GM23338 (cell line): ENCODE data around the gene POLK. TPM values are rescaled to one million over a fixed set of nuclear protein-coding genes. Genes with fewer than 3 reads are reported as not detected.
A peak's percentile ranks its signal among the peaks of the same experiment; 100 is the strongest.

Experiments used
- ATAC-seq: fragments of 200-7000 bp; cut with Tn5 transposase; 3 replicates; pipeline ENCODE4 v1.9.1; 2020
- DNase-seq: peaks from one replicate; pipeline ENCODE4 v3.0.0-alpha.2; 2015; ENCODE audit warnings: low spot score
- H2AFZ ChIP-seq: fragments of 200-600 bp; sonication (generic); 2 replicates; pipeline ENCODE4 v1.8.0; 2016; ENCODE audit warnings: antibody characterized with exemption, mild to moderate bottlenecking, moderate library complexity
- H3F3A ChIP-seq: fragments of 200-600 bp; sonication (generic); replicated peaks from 2 replicates; pipeline ENCODE4 v1.8.0; 2017; ENCODE audit warnings: antibody characterized with exemption, mixed run types, low read depth
- H3K27ac ChIP-seq: fragments of 200-600 bp; sonication (generic); 2 replicates; pipeline ENCODE4 v1.6.1; 2016; ENCODE audit warnings: low read depth
- H3K27me3 ChIP-seq: fragments of 200-600 bp; sonication (generic); 2 replicates; pipeline ENCODE4 v1.8.0; 2016; ENCODE audit warnings: mild to moderate bottlenecking, mixed run types, moderate library complexity; ENCODE audit not compliant: insufficient read depth
- H3K36me3 ChIP-seq: fragments of 200-600 bp; sonication (generic); 2 replicates; pipeline ENCODE4 v1.8.0; 2016; ENCODE audit warnings: mild to moderate bottlenecking; ENCODE audit not compliant: insufficient read depth
- H3K4me1 ChIP-seq: fragments of 200-600 bp; sonication (generic); 2 replicates; pipeline ENCODE4 v1.8.0; 2016; ENCODE audit warnings: mild to moderate bottlenecking, moderate library complexity; ENCODE audit not compliant: insufficient read depth
- H3K4me2 ChIP-seq: fragments of 200-600 bp; sonication (generic); 2 replicates; pipeline ENCODE4 v1.7.1; 2017; ENCODE audit warnings: mixed run types
- H3K4me3 ChIP-seq: fragments of 200-600 bp; sonication (generic); 2 replicates; pipeline ENCODE4 v1.6.1; 2016; ENCODE audit warnings: mixed run types
- H3K79me2 ChIP-seq: fragments of 200-600 bp; sonication (generic); replicated peaks from 2 replicates; pipeline ENCODE4 v1.8.0; 2017; ENCODE audit warnings: mild to moderate bottlenecking; ENCODE audit not compliant: insufficient read depth
- H3K9me2 ChIP-seq: fragments of 200-600 bp; sonication (generic); 2 replicates; pipeline ENCODE4 v1.8.0; 2017; ENCODE audit not compliant: insufficient read depth
- H4K20me1 ChIP-seq: fragments of 200-600 bp; sonication (generic); replicated peaks from 2 replicates; pipeline ENCODE4 v1.8.0; 2017; ENCODE audit warnings: mild to moderate bottlenecking; ENCODE audit not compliant: insufficient read depth
- H3K27ac Mint-ChIP-seq: 2 replicates; pipeline ENCODE4 v1.8.0; 2020; ENCODE audit warnings: inconsistent platforms, mild to moderate bottlenecking, moderate library complexity, mixed read lengths
- H3K27me3 Mint-ChIP-seq: 3 replicates; pipeline ENCODE4 v1.8.0; 2022; ENCODE audit warnings: low read depth, mild to moderate bottlenecking, moderate library complexity, mixed read lengths, inconsistent platforms; ENCODE audit not compliant: insufficient read depth, poor library complexity
- H3K36me3 Mint-ChIP-seq: 3 replicates; pipeline ENCODE4 v1.8.0; 2021; ENCODE audit warnings: low read depth, mild to moderate bottlenecking, inconsistent platforms, moderate library complexity, mixed read lengths
- H3K4me1 Mint-ChIP-seq: 3 replicates; pipeline ENCODE4 v1.8.0; 2020; ENCODE audit warnings: mild to moderate bottlenecking, inconsistent platforms, mixed read lengths
- H3K4me3 Mint-ChIP-seq: 3 replicates; pipeline ENCODE4 v1.8.0; 2021; ENCODE audit warnings: moderate library complexity, mild to moderate bottlenecking, inconsistent platforms, mixed read lengths
- H3K9me3 Mint-ChIP-seq: 3 replicates; pipeline ENCODE4 v1.8.0; 2020; ENCODE audit warnings: moderate library complexity, mild to moderate bottlenecking, inconsistent platforms, mixed read lengths
- CREB1 ChIP-seq: fragments of 250-450 bp; sonication (Bioruptor Pico); IDR thresholded peaks from 2 replicates; pipeline ENCODE4 v1.5.0; 2020; ENCODE audit warnings: low read depth, mild to moderate bottlenecking, moderate library complexity
- EZH2 ChIP-seq: fragments of 200-600 bp; sonication (generic); IDR thresholded peaks from one replicate; pipeline ENCODE4 v1.8.0; 2017; ENCODE audit warnings: antibody characterized with exemption, mild to moderate bottlenecking, low read depth; ENCODE audit not compliant: unreplicated experiment
- EZH2phosphoT487 ChIP-seq: fragments of 200-600 bp; sonication (generic); IDR thresholded peaks from one replicate; pipeline ENCODE4 v1.8.1; 2018; ENCODE audit warnings: antibody characterized with exemption; ENCODE audit not compliant: unreplicated experiment
- JUNB ChIP-seq: IDR thresholded peaks from one replicate; pipeline ENCODE4 v1.6.1; 2016; ENCODE audit warnings: antibody characterized with exemption; ENCODE audit not compliant: unreplicated experiment
- NANOG ChIP-seq: IDR thresholded peaks from 2 replicates; pipeline ENCODE4 v1.6.1; 2016; ENCODE audit warnings: antibody characterized with exemption, borderline replicate concordance
- POLR2AphosphoS5 ChIP-seq: IDR thresholded peaks from 2 replicates; pipeline ENCODE4 v1.6.1; 2016; ENCODE audit warnings: antibody characterized with exemption, low read depth
- STAT1 ChIP-seq: IDR thresholded peaks from one replicate; pipeline ENCODE4 v1.6.1; 2016; ENCODE audit warnings: antibody characterized with exemption; ENCODE audit not compliant: unreplicated experiment
- ZNF114 ChIP-seq: fragments of 250-450 bp; sonication (Bioruptor Pico); IDR thresholded peaks from 2 replicates; pipeline ENCODE4 v1.5.0; 2020; ENCODE audit warnings: mild to moderate bottlenecking, moderate library complexity
- ZNF331 ChIP-seq: fragments of 250-450 bp; sonication (Bioruptor Pico); IDR thresholded peaks from 2 replicates; pipeline ENCODE4 v1.5.0; 2020; ENCODE audit warnings: low read depth, mild to moderate bottlenecking, moderate library complexity
- polyA plus RNA-seq: library from polyadenylated mRNA; unstranded; fragments of >200 nt; fragmentation: Nextera tagmentation; extraction: Ambion mirVana; gene quantifications from 2 replicates; pipeline ENCODE4 v1.2.1, GENCODE V29; 2016
- total RNA-seq: library from RNA; depleted of rRNA; stranded (reverse); fragments of >200 nt; shearing (Covaris generic); gene quantifications from 2 replicates; pipeline ENCODE4 v1.2.3, GENCODE V29; 2014
- TF ChIP-seq, protein P1 (sequence below), 2 experiments: fragments of 200-600 bp in 1 of 2; sonication (generic) in 1 of 2; conservative IDR thresholded peaks; 2 replicates each; pipeline versions ENCODE4 v1.5.1 to v1.6.1; 2016 to 2017; ENCODE audit warnings: antibody characterized with exemption in 2 of 2, low read depth in 2 of 2, mild to moderate bottlenecking in 2 of 2, moderate library complexity in 1 of 2
- TF ChIP-seq, protein P2 (sequence below): IDR thresholded peaks from one replicate; pipeline ENCODE4 v1.6.1; 2018; ENCODE audit warnings: antibody characterized with exemption; ENCODE audit not compliant: unreplicated experiment

The POLK gene
- total and polyA plus RNA-seq, 2 experiments from 2014 or later, result 6.3 to 14.5 TPM

DNA sequence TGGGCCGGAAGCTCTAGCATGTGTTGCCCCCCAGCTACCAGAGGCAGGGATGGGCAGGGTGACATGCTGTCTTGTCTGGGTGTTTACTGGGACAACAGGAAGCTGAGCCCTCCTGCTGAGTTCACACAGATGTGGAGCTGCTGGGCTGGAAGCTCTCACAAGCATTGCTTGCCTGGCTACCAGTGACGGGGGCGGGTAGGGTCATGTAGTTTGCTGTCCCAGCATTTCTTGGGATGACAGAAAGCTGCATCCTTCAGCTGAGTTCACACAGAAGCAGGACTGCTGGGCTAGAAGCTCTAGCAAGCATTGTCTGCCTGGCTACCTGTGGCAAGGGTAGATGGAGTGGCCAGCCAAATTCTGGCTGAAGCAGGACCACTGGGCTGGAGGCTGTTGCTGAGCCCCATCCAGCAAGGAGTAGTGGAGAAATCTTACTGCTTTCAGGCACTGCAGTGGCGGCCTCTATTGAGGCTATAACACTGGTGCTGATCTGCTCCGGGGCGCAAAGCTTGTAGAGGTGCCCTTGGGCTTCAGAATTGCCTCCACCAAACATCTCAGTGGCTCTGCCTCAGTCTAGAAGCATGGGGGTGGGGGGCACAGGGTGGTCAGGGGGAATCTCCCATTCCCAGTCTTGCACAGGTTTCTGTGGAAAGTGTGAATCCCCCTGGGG lies 25.1 kb downstream of the POLK start:
- peak; percentile 50 for DNase-seq

DNA sequence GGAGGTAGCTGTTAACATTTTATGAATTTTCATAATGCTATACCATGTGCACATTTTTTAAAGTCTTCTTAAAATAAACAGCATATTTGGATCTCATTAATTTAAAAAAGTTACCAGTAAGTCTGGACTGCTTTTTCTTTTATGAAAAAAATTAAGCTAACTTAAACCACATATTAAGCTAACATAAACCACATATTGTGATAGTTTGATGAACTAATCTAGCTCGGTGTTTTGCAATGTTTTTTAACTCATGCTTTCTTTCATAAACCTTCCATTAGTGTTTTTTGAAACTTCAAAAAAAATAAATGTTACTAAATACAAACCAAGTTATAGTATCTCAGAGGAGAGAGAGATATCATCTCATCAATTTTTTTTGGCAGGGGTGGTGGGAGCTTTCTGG lies 26.5 kb downstream of the POLK start:
- H3K79me2 ChIP-seq, result peaks cover 17% of the 10 kb centered on the region
- H3K4me2 ChIP-seq, result no peak overlapping the region
- DNase-seq, result no peak
- Mint-ChIP-seq H3K4me1 (peaks cover 8% of the 10 kb centered on the region; the same call in 2 of the 3 replicates), H3K36me3 (peaks cover 9% of the 10 kb centered on the region; the same call in 2 of the 3 replicates), H3K4me3 (no peak overlapping the region), H3K9me3 (peaks cover 14% of the 10 kb centered on the region; the same call in 2 of the 3 replicates), H3K27me3 (peaks cover 1% of the 10 kb centered on the region), H3K27ac (no peak overlapping the region)
- no peaks in the 10 kb centered on the region; the same call in 1 of the 2 replicates for H3K9me2 ChIP-seq
- no peaks in the 10 kb centered on the region for H3F3A ChIP-seq
- TF ChIP-seq STAT1, result no peak
- no peaks in the 10 kb centered on the region for H3K4me1 ChIP-seq
- no peak overlapping the region for H3K4me3 ChIP-seq
- H3K27ac ChIP-seq, result no peak overlapping the region
- no peak for ATAC-seq
- H2AFZ ChIP-seq, result no peak overlapping the region
- no peaks in the 10 kb centered on the region for H3K27me3 ChIP-seq
- peaks cover 5% of the 10 kb centered on the region; the same call in 1 of the 2 replicates for H4K20me1 ChIP-seq
- H3K36me3 ChIP-seq, result no peaks in the 10 kb centered on the region

More for the DNA sequence above, 25.1 kb downstream of the POLK start:
- Histone ChIP-seq H3K79me2 (peaks cover 26% of the 10 kb centered on the region), H3K27me3 (no peaks in the 10 kb centered on the region), H2AFZ (no peak overlapping the region), H3K4me3 (no peak overlapping the region), H3K27ac (no peak overlapping the region), H3K4me2 (no peak overlapping the region), H4K20me1 (peaks cover 9% of the 10 kb centered on the region; the same call in 1 of the 2 replicates), H3K9me2 (no peaks in the 10 kb centered on the region), H3F3A (no peaks in the 10 kb centered on the region), H3K4me1 (no peaks in the 10 kb centered on the region), H3K36me3 (no peaks in the 10 kb centered on the region)
- TF ChIP-seq EZH2phosphoT487 (no peak), POLR2AphosphoS5 (no peak), EZH2 (no peak)
- TF ChIP-seq, protein P1, sequence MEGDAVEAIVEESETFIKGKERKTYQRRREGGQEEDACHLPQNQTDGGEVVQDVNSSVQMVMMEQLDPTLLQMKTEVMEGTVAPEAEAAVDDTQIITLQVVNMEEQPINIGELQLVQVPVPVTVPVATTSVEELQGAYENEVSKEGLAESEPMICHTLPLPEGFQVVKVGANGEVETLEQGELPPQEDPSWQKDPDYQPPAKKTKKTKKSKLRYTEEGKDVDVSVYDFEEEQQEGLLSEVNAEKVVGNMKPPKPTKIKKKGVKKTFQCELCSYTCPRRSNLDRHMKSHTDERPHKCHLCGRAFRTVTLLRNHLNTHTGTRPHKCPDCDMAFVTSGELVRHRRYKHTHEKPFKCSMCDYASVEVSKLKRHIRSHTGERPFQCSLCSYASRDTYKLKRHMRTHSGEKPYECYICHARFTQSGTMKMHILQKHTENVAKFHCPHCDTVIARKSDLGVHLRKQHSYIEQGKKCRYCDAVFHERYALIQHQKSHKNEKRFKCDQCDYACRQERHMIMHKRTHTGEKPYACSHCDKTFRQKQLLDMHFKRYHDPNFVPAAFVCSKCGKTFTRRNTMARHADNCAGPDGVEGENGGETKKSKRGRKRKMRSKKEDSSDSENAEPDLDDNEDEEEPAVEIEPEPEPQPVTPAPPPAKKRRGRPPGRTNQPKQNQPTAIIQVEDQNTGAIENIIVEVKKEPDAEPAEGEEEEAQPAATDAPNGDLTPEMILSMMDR (conservative IDR thresholded peaks at IDR 0.05; ENCODE audit: low read depth in 2 of 2), result peak in 1 of 2 experiments; percentile 33; a peak in 1 of 4 replicates
- peak; percentile 80 for ATAC-seq
- peaks cover 17% of the 10 kb centered on the region; the same call in 2 of the 3 replicates for H3K9me3 Mint-ChIP-seq
- H3K4me1 Mint-ChIP-seq, result peaks cover 8% of the 10 kb centered on the region; the same call in 2 of the 3 replicates
- peaks cover 17% of the 10 kb centered on the region; the same call in 2 of the 3 replicates for H3K36me3 Mint-ChIP-seq
- no peak overlapping the region for H3K4me3 Mint-ChIP-seq
- H3K27me3 Mint-ChIP-seq, result peaks cover 1% of the 10 kb centered on the region
- H3K27ac Mint-ChIP-seq, result peak overlapping the region; percentile 6; the same call in 1 of the 2 replicates

DNA sequence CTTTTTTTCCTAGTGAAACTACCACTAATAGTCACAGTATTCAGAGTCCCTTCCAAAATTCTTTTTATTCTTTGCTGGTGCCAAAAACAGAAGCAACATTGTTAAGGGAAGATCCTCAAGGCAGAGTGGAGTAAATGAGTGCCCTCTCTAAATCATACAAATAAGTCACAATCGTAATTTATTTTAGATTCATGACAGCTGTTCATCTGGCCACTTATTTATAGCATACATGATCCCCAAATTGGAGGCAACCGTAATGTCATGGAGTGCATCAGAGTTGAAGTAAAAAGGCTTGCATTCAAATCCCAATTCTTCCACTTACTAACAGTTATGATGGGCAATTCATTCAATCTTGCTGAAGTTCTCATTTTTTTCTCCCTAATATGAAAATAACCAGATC lies 33.4 kb downstream of the POLK start:
- no peaks in the 10 kb centered on the region for H3K79me2 ChIP-seq
- no peak overlapping the region for H3K4me2 ChIP-seq
- ATAC-seq, result no peak
- no peaks in the 10 kb centered on the region for H3K4me1 ChIP-seq
- no peak overlapping the region for H3K4me3 ChIP-seq
- Mint-ChIP-seq H3K4me1 (no peaks in the 10 kb centered on the region), H3K27me3 (no peaks in the 10 kb centered on the region), H3K27ac (no peak overlapping the region), H3K4me3 (no peak overlapping the region), H3K36me3 (no peaks in the 10 kb centered on the region), H3K9me3 (no peaks in the 10 kb centered on the region)
- H3K27ac ChIP-seq, result no peak overlapping the region
- H3K9me2 ChIP-seq, result no peaks in the 10 kb centered on the region; the same call in 1 of the 2 replicates
- no peaks in the 10 kb centered on the region for H3F3A ChIP-seq
- H2AFZ ChIP-seq, result no peak overlapping the region
- no peaks in the 10 kb centered on the region for H3K27me3 ChIP-seq
- H3K36me3 ChIP-seq, result no peaks in the 10 kb centered on the region
- 0 out of 2 replicates have a peak, but pooled peaks cover 4% of the 10 kb centered on the region for H4K20me1 ChIP-seq
- DNase-seq, result no peak
- TF ChIP-seq ZNF331 (CRISPR knock-in tag) (no peak), STAT1 (no peak), EZH2phosphoT487 (no peak), CREB1 (CRISPR knock-in tag) (no peak), NANOG (no peak), POLR2AphosphoS5 (no peak), JUNB (no peak), ZNF114 (CRISPR knock-in tag) (no peak)
- TF ChIP-seq, protein P2, sequence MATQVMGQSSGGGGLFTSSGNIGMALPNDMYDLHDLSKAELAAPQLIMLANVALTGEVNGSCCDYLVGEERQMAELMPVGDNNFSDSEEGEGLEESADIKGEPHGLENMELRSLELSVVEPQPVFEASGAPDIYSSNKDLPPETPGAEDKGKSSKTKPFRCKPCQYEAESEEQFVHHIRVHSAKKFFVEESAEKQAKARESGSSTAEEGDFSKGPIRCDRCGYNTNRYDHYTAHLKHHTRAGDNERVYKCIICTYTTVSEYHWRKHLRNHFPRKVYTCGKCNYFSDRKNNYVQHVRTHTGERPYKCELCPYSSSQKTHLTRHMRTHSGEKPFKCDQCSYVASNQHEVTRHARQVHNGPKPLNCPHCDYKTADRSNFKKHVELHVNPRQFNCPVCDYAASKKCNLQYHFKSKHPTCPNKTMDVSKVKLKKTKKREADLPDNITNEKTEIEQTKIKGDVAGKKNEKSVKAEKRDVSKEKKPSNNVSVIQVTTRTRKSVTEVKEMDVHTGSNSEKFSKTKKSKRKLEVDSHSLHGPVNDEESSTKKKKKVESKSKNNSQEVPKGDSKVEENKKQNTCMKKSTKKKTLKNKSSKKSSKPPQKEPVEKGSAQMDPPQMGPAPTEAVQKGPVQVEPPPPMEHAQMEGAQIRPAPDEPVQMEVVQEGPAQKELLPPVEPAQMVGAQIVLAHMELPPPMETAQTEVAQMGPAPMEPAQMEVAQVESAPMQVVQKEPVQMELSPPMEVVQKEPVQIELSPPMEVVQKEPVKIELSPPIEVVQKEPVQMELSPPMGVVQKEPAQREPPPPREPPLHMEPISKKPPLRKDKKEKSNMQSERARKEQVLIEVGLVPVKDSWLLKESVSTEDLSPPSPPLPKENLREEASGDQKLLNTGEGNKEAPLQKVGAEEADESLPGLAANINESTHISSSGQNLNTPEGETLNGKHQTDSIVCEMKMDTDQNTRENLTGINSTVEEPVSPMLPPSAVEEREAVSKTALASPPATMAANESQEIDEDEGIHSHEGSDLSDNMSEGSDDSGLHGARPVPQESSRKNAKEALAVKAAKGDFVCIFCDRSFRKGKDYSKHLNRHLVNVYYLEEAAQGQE, result no peak
- TF ChIP-seq, protein P1 (conservative IDR thresholded peaks at IDR 0.05; ENCODE audit: low read depth in 2 of 2), result no peak
